WTC11 (cell line): ENCODE data around the gene RNF11. TPM values are rescaled to one million over a fixed set of nuclear protein-coding genes. Genes with fewer than 3 reads are reported as not detected.

Experiments used
- ATAC-seq: fragments of 200-7000 bp; cut with Tn5 transposase; 2 replicates; pipeline ENCODE4 v1.10.0; 2021; ENCODE audit warnings: mild to moderate bottlenecking, moderate library complexity
- CTCF ChIA-PET: fragments of 300-600 bp; sonication (Branson Sonifier 250); formaldehyde crosslinking; loops from one replicate; lab custom pipeline; 2021; ENCODE audit warnings: antibody characterized with exemption; lab: Charles Lee
- POLR2A ChIA-PET: fragments of 350-600 bp; sonication (Branson Sonifier 250); formaldehyde crosslinking; loops from one replicate; lab custom pipeline; 2021; ENCODE audit warnings: antibody characterized with exemption; lab: Charles Lee
- DNase-seq: peaks from one replicate; pipeline ENCODE4 v3.0.0; 2021; ENCODE audit warnings: low spot score
- H3K27ac Mint-ChIP-seq: 2 replicates; pipeline ENCODE4 v1.8.0; 2021; ENCODE audit warnings: mixed read lengths
- H3K27me3 Mint-ChIP-seq: 2 replicates; pipeline ENCODE4 v1.8.0; 2021; ENCODE audit warnings: low read depth, mild to moderate bottlenecking, moderate library complexity, mixed read lengths
- H3K36me3 Mint-ChIP-seq: 2 replicates; pipeline ENCODE4 v1.8.0; 2021; ENCODE audit warnings: mixed read lengths
- H3K4me1 Mint-ChIP-seq: 2 replicates; pipeline ENCODE4 v1.8.0; 2022; ENCODE audit warnings: mixed read lengths
- H3K4me3 Mint-ChIP-seq: 2 replicates; pipeline ENCODE4 v1.8.0; 2021; ENCODE audit warnings: mild to moderate bottlenecking, moderate library complexity, mixed read lengths
- H3K9me3 Mint-ChIP-seq: 2 replicates; pipeline ENCODE4 v1.8.0; 2021; ENCODE audit warnings: mixed read lengths
- ARID4B ChIP-seq: sonication (generic); formaldehyde crosslinking; IDR thresholded peaks from 2 replicates; pipeline ENCODE4 v1.8.0; 2023; ENCODE audit warnings: missing genetic modification reagents, mild to moderate bottlenecking, borderline replicate concordance
- ATF3 ChIP-seq: sonication (generic); formaldehyde crosslinking; conservative IDR thresholded peaks from 2 replicates; pipeline ENCODE4 v1.8.1; 2022; ENCODE audit warnings: mild to moderate bottlenecking, missing genetic modification reagents
- CDX4 ChIP-seq: fragments of 250-450 bp; sonication (Bioruptor Pico); IDR thresholded peaks from 2 replicates; pipeline ENCODE4 v1.9.0; 2021; ENCODE audit warnings: moderate library complexity, mild to moderate bottlenecking, inconsistent platforms, borderline replicate concordance
- CTCF ChIP-seq: fragments of 200-600 bp; IDR thresholded peaks from 2 replicates; pipeline ENCODE4 v1.8.0; 2022; ENCODE audit warnings: antibody characterized with exemption
- FOXJ3 ChIP-seq: sonication (generic); formaldehyde crosslinking; IDR thresholded peaks from 2 replicates; pipeline ENCODE4 v1.9.0; 2021; ENCODE audit warnings: missing genetic modification reagents, mild to moderate bottlenecking, borderline replicate concordance
- FOXK1 ChIP-seq: sonication (generic); formaldehyde crosslinking; IDR thresholded peaks from 2 replicates; pipeline ENCODE4 v1.8.0; 2022; ENCODE audit warnings: mild to moderate bottlenecking, moderate library complexity, missing genetic modification reagents
- MLX ChIP-seq: sonication (generic); formaldehyde crosslinking; IDR thresholded peaks from 2 replicates; pipeline ENCODE4 v1.8.1; 2023; ENCODE audit warnings: mild to moderate bottlenecking, missing genetic modification reagents, moderate library complexity
- RORB ChIP-seq: fragments of 250-450 bp; sonication (Bioruptor Pico); IDR thresholded peaks from 2 replicates; pipeline ENCODE4 v1.9.0; 2021; ENCODE audit warnings: mild to moderate bottlenecking
- TP53 ChIP-seq: sonication (generic); formaldehyde crosslinking; IDR thresholded peaks from 2 replicates; pipeline ENCODE4 v1.8.1; 2023; ENCODE audit warnings: mild to moderate bottlenecking, missing genetic modification reagents
- USF1 ChIP-seq: sonication (generic); formaldehyde crosslinking; IDR thresholded peaks from 2 replicates; pipeline ENCODE4 v1.8.0; 2022; ENCODE audit warnings: mild to moderate bottlenecking, missing genetic modification reagents
- ZMAT4 ChIP-seq: fragments of 250-450 bp; sonication (Bioruptor Pico); IDR thresholded peaks from 2 replicates; pipeline ENCODE4 v1.9.0; 2021; ENCODE audit warnings: mild to moderate bottlenecking
- ZNF396 ChIP-seq: fragments of 250-450 bp; sonication (Bioruptor Pico); IDR thresholded peaks from 2 replicates; pipeline ENCODE4 v1.8.0; 2021; ENCODE audit warnings: mild to moderate bottlenecking, moderate library complexity, borderline replicate concordance
- ZNF416 ChIP-seq: fragments of 250-450 bp; sonication (Bioruptor Pico); IDR thresholded peaks from 2 replicates; pipeline ENCODE4 v1.9.0; 2021; ENCODE audit warnings: mild to moderate bottlenecking, inconsistent platforms
- ZNF532 ChIP-seq: fragments of 250-450 bp; sonication (Bioruptor Pico); IDR thresholded peaks from 2 replicates; pipeline ENCODE4 v1.9.0; 2021; ENCODE audit warnings: mild to moderate bottlenecking, borderline replicate concordance
- total RNA-seq: library from RNA; stranded (reverse); gene quantifications from 3 replicates; pipeline ENCODE4 v1.2.3, GENCODE V29; 2021
- TF ChIP-seq, protein P1 (sequence below): sonication (generic); formaldehyde crosslinking; conservative IDR thresholded peaks from 2 replicates; pipeline ENCODE4 v1.8.1; 2023; ENCODE audit warnings: mild to moderate bottlenecking, low read depth, missing genetic modification reagents, moderate library complexity

The RNF11 gene
- total RNA-seq, 1 experiment from 2014 or later, result 46.1 TPM

- Mint-ChIP-seq H3K27me3 (no peaks in the 10 kb centered on the region), H3K36me3 (no peaks in the 10 kb centered on the region), H3K4me1 (peaks cover 4% of the 10 kb centered on the region), H3K9me3 (no peaks in the 10 kb centered on the region), H3K27ac (no peak overlapping the region), H3K4me3 (no peak overlapping the region)
- CTCF ChIA-PET, result interaction anchor here (1.0 to 3.1 kb wide), 2 partner anchors 8 to 25 kb away, joined by 4 to 31 read pairs; no protein-coding TSS in a partner anchor
- no peak for DNase-seq
- no peak for TF ChIP-seq CTCF
- no peak for TF ChIP-seq ZMAT4
- TF ChIP-seq ZNF396 (CRISPR knock-in tag), result no peak
- TF ChIP-seq ZNF416, result no peak
- POLR2A ChIA-PET, result interaction anchor here (0.5 kb wide), 1 partner anchor 707 kb away, joined by 4 read pairs; no protein-coding TSS in a partner anchor
- ATAC-seq, result no peak
Measured at GRCh38 chr1:51287966-51288365, 51.9 kb downstream of the RNF11 start.

DNA sequence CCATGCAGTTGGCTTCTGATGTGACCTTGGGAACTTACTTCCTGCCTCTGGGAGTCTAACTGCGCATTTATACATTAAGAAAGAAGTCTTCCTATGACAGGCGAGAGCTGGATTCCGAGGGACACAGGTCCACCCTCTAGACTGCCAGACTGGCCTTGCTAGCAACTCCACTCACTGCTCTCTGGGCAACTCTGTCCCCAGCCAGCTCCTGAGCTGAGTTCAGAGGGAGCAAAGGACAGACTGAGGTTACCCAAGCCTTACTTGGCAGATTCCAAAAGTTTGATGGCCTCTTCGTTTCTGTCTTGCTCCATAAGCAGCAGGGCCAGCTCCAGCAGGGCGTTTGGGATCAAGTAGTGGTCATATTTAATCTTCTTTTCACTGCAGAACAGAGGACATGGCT is 52.5 kb downstream of the RNF11 start:
- Mint-ChIP-seq H3K4me1 (peaks cover 4% of the 10 kb centered on the region), H3K9me3 (no peaks in the 10 kb centered on the region), H3K27me3 (no peaks in the 10 kb centered on the region), H3K27ac (no peak overlapping the region), H3K36me3 (no peaks in the 10 kb centered on the region), H3K4me3 (no peak overlapping the region)
- DNase-seq, result no peak
- ATAC-seq, result no peak
- ChIA-PET POLR2A (no interaction called here), CTCF (interaction anchor here (3.1 kb wide), 1 partner anchor 8 kb away, joined by 31 read pairs; no protein-coding TSS in a partner anchor)
- no peak for TF ChIP-seq USF1
- no peak for TF ChIP-seq FOXK1
- no peak for TF ChIP-seq RORB
- TF ChIP-seq CDX4, result no peak
- no peak for TF ChIP-seq CTCF
- TF ChIP-seq TP53 (CRISPR knock-in tag), result no peak
- no peak for TF ChIP-seq ARID4B (CRISPR knock-in tag)
- no peak for TF ChIP-seq MLX
- TF ChIP-seq, protein P1, sequence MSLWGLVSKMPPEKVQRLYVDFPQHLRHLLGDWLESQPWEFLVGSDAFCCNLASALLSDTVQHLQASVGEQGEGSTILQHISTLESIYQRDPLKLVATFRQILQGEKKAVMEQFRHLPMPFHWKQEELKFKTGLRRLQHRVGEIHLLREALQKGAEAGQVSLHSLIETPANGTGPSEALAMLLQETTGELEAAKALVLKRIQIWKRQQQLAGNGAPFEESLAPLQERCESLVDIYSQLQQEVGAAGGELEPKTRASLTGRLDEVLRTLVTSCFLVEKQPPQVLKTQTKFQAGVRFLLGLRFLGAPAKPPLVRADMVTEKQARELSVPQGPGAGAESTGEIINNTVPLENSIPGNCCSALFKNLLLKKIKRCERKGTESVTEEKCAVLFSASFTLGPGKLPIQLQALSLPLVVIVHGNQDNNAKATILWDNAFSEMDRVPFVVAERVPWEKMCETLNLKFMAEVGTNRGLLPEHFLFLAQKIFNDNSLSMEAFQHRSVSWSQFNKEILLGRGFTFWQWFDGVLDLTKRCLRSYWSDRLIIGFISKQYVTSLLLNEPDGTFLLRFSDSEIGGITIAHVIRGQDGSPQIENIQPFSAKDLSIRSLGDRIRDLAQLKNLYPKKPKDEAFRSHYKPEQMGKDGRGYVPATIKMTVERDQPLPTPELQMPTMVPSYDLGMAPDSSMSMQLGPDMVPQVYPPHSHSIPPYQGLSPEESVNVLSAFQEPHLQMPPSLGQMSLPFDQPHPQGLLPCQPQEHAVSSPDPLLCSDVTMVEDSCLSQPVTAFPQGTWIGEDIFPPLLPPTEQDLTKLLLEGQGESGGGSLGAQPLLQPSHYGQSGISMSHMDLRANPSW (CRISPR knock-in tag), result no peak
- no peak for TF ChIP-seq ZNF532 (CRISPR knock-in tag)
- TF ChIP-seq FOXJ3 (CRISPR knock-in tag), result no peak
- no peak for TF ChIP-seq ATF3 (CRISPR knock-in tag)
